NCI-H1092 (cell line): Measurements from ENCODE around the gene MED9.

Experiments used
- DNase-seq: peaks from one replicate; lab custom pipeline; 2025; lab: John Stamatoyannopoulos, UW

Gene MED9

GRCh38 chr17:17538417-17539391 lies 61.9 kb downstream of the MED9 start:
- peak; percentile 88 for DNase-seq

- no peak for DNase-seq
These were observed 62.8 kb downstream of the MED9 start for GRCh38 chr17:17539591-17539990.

GRCh38 chr17:17540278-17540906 lies 63.6 kb downstream of the MED9 start:
- no peak for DNase-seq

GRCh38 chr17:17540935-17541639 lies 64.3 kb downstream of the MED9 start:
- no peak for DNase-seq

- DNase-seq, result no peak
These were observed 64.8 kb downstream of the MED9 start for GRCh38 chr17:17541640-17542001.
